ENCODE measurements around the gene OAF. TPM values are rescaled to one million over a fixed set of nuclear protein-coding genes. Genes with fewer than 3 reads are reported as not detected.

Gene OAF
- total and polyA plus RNA-seq, 9 of the 15 experiments (the other 6 are each of a cell fraction or from before 2014, with no cell fraction given), result 1.1 to 21.6 (median 7.5) TPM

GRCh38 chr11:120181376-120181975 lies 29.4 kb upstream of the OAF start:
- Histone ChIP-seq H3K9ac (ENCODE audit: insufficient read depth in 1 of 2, low read depth in 2 of 2, low read length in 2 of 2) (no peak overlapping the region), H3K4me3 (no peak overlapping the region), H4K20me1 (replicated peaks; ENCODE audit: control insufficient read depth, insufficient read depth, low read length) (peaks cover 14% of the 10 kb centered on the region; the same call in 1 of the 2 replicates), H2AFZ (ENCODE audit: low read depth, low read length) (no peak overlapping the region), H3K4me2 (ENCODE audit: insufficient read depth, low read length) (no peak overlapping the region), H3K4me1 (replicated peaks in 1 of 2; ENCODE audit: control insufficient read depth in 2 of 2, insufficient read depth in 2 of 2, low read length in 2 of 2) (no peaks in the 10 kb centered on the region; a peak in 1 of 5 replicates), H3K9me1 (ENCODE audit: control insufficient read depth, insufficient read depth, low read length) (no peaks in the 10 kb centered on the region), H3K9me3 (replicated peaks; ENCODE audit: control insufficient read depth, insufficient read depth, low read depth, low read length) (no peaks in the 10 kb centered on the region), H3K79me2 (ENCODE audit: control insufficient read depth, insufficient read depth, low read length) (no peaks in the 10 kb centered on the region), H3K36me3 (ENCODE audit: control insufficient read depth, insufficient read depth, low read length) (no peaks in the 10 kb centered on the region), H3K27me3 (ENCODE audit: control insufficient read depth in 2 of 2, insufficient read depth in 2 of 2, low read length in 2 of 2) (peaks cover 8 to 72% of the 10 kb centered on the region in 2 experiments; a peak in 4 of 5 replicates), H3K27ac (ENCODE audit: extremely low read depth, low read depth, low read length) (no peak overlapping the region)
- DNase-seq (ENCODE audit: extremely low read depth in 1 of 4, low spot score in 3 of 4), result no peak
- 11% methylated on average over 10 of the region's 10 CpGs for WGBS (ENCODE audit: insufficient coverage, low coverage, missing lambda C conversion rate)
- no peak for FAIRE-seq
- intact Hi-C loops (cut with micrococcal nuclease), result no loop called here
- no peak for ATAC-seq
- in situ Hi-C loops (cut with MboI), result no loop called here
- ChIA-PET POLR2A (interaction anchor here (0.6 to 3.5 kb wide), 2 partner anchors 9 to 55 kb away, joined by 3 to 14 read pairs; no protein-coding TSS in a partner anchor), CTCF (ENCODE audit: low intra/inter-chr PET ratio) (no interaction called here)
- BruUV-seq (replicated peaks), result no TSS peak
- no peak for TF ChIP-seq KLF10 (CRISPR knock-in tag; IDR thresholded peaks at IDR 0.05)
- TF ChIP-seq ZBTB49 (CRISPR knock-in tag; IDR thresholded peaks at IDR 0.05; ENCODE audit: borderline replicate concordance), result no peak
- no peak for TF ChIP-seq UBTF (IDR thresholded peaks at IDR 0.05; ENCODE audit: borderline replicate concordance in 1 of 2, low read depth in 2 of 2, low read length in 2 of 2)
- no peak for TF ChIP-seq ZNF445 (CRISPR knock-in tag; IDR thresholded peaks at IDR 0.05; ENCODE audit: low read depth)
- TF ChIP-seq ZNF589 (CRISPR knock-in tag; IDR thresholded peaks at IDR 0.05; ENCODE audit: low read depth), result no peak
- no peak for TF ChIP-seq USF2 (CRISPR knock-in tag; IDR thresholded peaks at IDR 0.05)
- TF ChIP-seq ZNF239 (CRISPR knock-in tag; IDR thresholded peaks at IDR 0.05), result no peak
- no peak for TF ChIP-seq PHB2 (IDR thresholded peaks at IDR 0.05; ENCODE audit: low read depth)
- no peak for TF ChIP-seq SMARCA4 (IDR thresholded peaks at IDR 0.05)

All from K562 (cell line).